ENCODE measurements around the gene TRHDE.
"Not testable (repeated sequence)": the region's sequence is repeated elsewhere in the genome, so short reads cannot be mapped to it uniquely, and the experiment has no call there.

TRHDE gene

DNA sequence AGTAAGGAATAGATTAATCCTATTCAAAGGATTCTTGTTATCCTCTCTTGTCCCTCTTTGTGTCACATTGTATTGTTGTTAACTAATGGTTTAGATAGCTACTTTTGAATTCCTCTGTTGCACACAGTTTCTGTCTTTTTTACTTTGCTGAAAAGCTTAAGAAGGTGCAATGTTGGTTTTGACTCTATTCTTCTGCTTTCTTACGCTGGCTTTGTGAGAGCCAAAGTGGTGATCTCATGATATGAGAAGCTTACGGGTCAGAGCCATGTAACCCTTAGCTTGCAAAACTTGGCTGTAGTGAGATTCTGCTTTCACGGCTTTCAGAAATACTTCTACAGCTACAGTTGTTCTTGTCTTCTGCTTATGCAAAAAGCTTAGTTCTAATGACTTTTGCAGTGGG lies 239.7 kb downstream of the TRHDE start:
- Histone ChIP-seq H3K9ac (ENCODE audit: low read length) (no peak overlapping the region), H3K4ac (ENCODE audit: low read depth, low read length) (no peak overlapping the region), H2AK5ac (ENCODE audit: low read length) (no peak overlapping the region), H3K23ac (ENCODE audit: low read length) (no peak overlapping the region), H3K9me3 (ENCODE audit: insufficient read depth, low read depth, low read length) (no peaks in the 10 kb centered on the region), H2AFZ (ENCODE audit: insufficient read depth, low read length, poor library complexity) (no peak overlapping the region), H2BK5ac (ENCODE audit: low read depth, low read length, poor library complexity) (no peak overlapping the region), H3K4me3 (ENCODE audit: low read depth, low read length) (no peak overlapping the region), H3K4me2 (ENCODE audit: low read length) (no peak overlapping the region), H3K27ac (ENCODE audit: low read depth, low read length) (no peak overlapping the region), H3K4me1 (ENCODE audit: control insufficient read depth in 1 of 2, insufficient read depth in 2 of 2, low read length in 2 of 2) (no peaks in the 10 kb centered on the region), H3K27me3 (ENCODE audit: insufficient read depth, low read length) (no peaks in the 10 kb centered on the region), H3K36me3 (ENCODE audit: control insufficient read depth in 1 of 2, insufficient read depth in 2 of 2, low read length in 2 of 2) (no peaks in the 10 kb centered on the region), H4K91ac (ENCODE audit: low read depth, low read length) (no peak overlapping the region), H4K12ac (ENCODE audit: low read depth, low read length) (no peak overlapping the region), H3K79me2 (ENCODE audit: control insufficient read depth, insufficient read depth, low read length, poor library complexity) (no peaks in the 10 kb centered on the region), H2BK120ac (ENCODE audit: insufficient read depth, low read length, poor library complexity) (no peak overlapping the region), H3K14ac (ENCODE audit: low read length) (no peak overlapping the region), H2BK12ac (ENCODE audit: low read length) (no peak overlapping the region), H3K79me1 (ENCODE audit: low read length) (no peaks in the 10 kb centered on the region), H4K8ac (ENCODE audit: low read depth, low read length) (no peak overlapping the region), H3K18ac (ENCODE audit: low read length) (no peak overlapping the region)
- WGBS (ENCODE audit: extremely low coverage, insufficient coverage, insufficient read length): no CpG with 5 or more reads among the region's 3 CpGs
- no peak for DNase-seq

GRCh38 chr12:72520044-72520678 lies 248.0 kb downstream of the TRHDE start:
- H3K14ac ChIP-seq (ENCODE audit: low read length); H3K9ac ChIP-seq (ENCODE audit: low read length); DNase-seq; H2BK120ac ChIP-seq (ENCODE audit: insufficient read depth, low read length, poor library complexity); H3K36me3 ChIP-seq (ENCODE audit: control insufficient read depth in 1 of 2, insufficient read depth in 2 of 2, low read length in 2 of 2); H2AK5ac ChIP-seq (ENCODE audit: low read length); H3K27ac ChIP-seq (ENCODE audit: low read depth, low read length); H3K4ac ChIP-seq (ENCODE audit: low read depth, low read length); H4K8ac ChIP-seq (ENCODE audit: low read depth, low read length); H3K79me1 ChIP-seq (ENCODE audit: low read length); H3K18ac ChIP-seq (ENCODE audit: low read length); H3K23ac ChIP-seq (ENCODE audit: low read length); H3K79me2 ChIP-seq (ENCODE audit: control insufficient read depth, insufficient read depth, low read length, poor library complexity); H4K91ac ChIP-seq (ENCODE audit: low read depth, low read length); H2BK12ac ChIP-seq (ENCODE audit: low read length); H3K4me1 ChIP-seq (ENCODE audit: control insufficient read depth in 1 of 2, insufficient read depth in 2 of 2, low read length in 2 of 2); H2AFZ ChIP-seq (ENCODE audit: insufficient read depth, low read length, poor library complexity); H2BK5ac ChIP-seq (ENCODE audit: low read depth, low read length, poor library complexity); H3K9me3 ChIP-seq (ENCODE audit: insufficient read depth, low read depth, low read length); H3K4me3 ChIP-seq (ENCODE audit: low read depth, low read length); H3K4me2 ChIP-seq (ENCODE audit: low read length); H3K27me3 ChIP-seq (ENCODE audit: insufficient read depth, low read length): not testable (repeated sequence)
- WGBS (ENCODE audit: extremely low coverage, insufficient coverage, insufficient read length): no CpG with 5 or more reads among the region's 27 CpGs
- peak overlapping the region; percentile 36 for H4K12ac ChIP-seq (ENCODE audit: low read depth, low read length)

DNA sequence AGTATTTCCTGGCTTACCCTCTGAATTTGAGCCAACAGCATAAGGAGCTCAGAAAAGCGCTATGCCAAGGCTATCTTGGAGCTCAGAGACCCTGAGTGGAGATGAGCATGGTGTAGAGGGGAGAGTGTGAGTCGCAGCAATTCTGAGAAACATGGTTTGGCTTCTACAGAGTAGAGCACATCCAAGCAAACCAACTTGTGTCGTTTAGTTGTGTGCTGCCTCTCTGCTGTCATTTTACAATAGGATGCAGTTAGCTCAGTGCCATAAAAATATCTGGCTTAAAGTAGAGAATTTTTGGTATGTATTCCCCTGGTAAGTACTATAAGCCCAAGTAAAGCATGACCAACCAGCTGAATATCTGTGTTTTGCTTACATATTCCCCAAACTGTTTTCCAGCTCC lies 249.2 kb downstream of the TRHDE start:
- peak overlapping the region; percentile 73 for H2BK12ac ChIP-seq (ENCODE audit: low read length)
- no peak overlapping the region for H3K4ac ChIP-seq (ENCODE audit: low read depth, low read length)
- no peaks in the 10 kb centered on the region for H3K4me1 ChIP-seq (ENCODE audit: control insufficient read depth in 1 of 2, insufficient read depth in 2 of 2, low read length in 2 of 2)
- H3K9ac ChIP-seq (ENCODE audit: low read length): no peak overlapping the region
- no peak overlapping the region for H3K4me3 ChIP-seq (ENCODE audit: low read depth, low read length)
- H2BK120ac ChIP-seq (ENCODE audit: insufficient read depth, low read length, poor library complexity): no peak overlapping the region
- H3K23ac ChIP-seq (ENCODE audit: low read length): no peak overlapping the region
- H3K27ac ChIP-seq (ENCODE audit: low read depth, low read length): no peak overlapping the region
- no peak overlapping the region for H4K8ac ChIP-seq (ENCODE audit: low read depth, low read length)
- H2BK5ac ChIP-seq (ENCODE audit: low read depth, low read length, poor library complexity): no peak overlapping the region
- no peak overlapping the region for H4K91ac ChIP-seq (ENCODE audit: low read depth, low read length)
- H3K27me3 ChIP-seq (ENCODE audit: insufficient read depth, low read length): no peaks in the 10 kb centered on the region
- no peak overlapping the region for H4K12ac ChIP-seq (ENCODE audit: low read depth, low read length)
- H2AK5ac ChIP-seq (ENCODE audit: low read length): no peak overlapping the region
- H3K79me1 ChIP-seq (ENCODE audit: low read length): no peaks in the 10 kb centered on the region
- no peaks in the 10 kb centered on the region for H3K36me3 ChIP-seq (ENCODE audit: control insufficient read depth in 1 of 2, insufficient read depth in 2 of 2, low read length in 2 of 2)
- no peak for DNase-seq
- H3K4me2 ChIP-seq (ENCODE audit: low read length): no peak overlapping the region
- no peak overlapping the region for H3K14ac ChIP-seq (ENCODE audit: low read length)
- H3K9me3 ChIP-seq (ENCODE audit: insufficient read depth, low read depth, low read length): no peaks in the 10 kb centered on the region
- no CpG with 5 or more reads among the region's 3 CpGs for WGBS (ENCODE audit: extremely low coverage, insufficient coverage, insufficient read length)
- H3K79me2 ChIP-seq (ENCODE audit: control insufficient read depth, insufficient read depth, low read length, poor library complexity): no peaks in the 10 kb centered on the region
- H3K18ac ChIP-seq (ENCODE audit: low read length): no peak overlapping the region
- H2AFZ ChIP-seq (ENCODE audit: insufficient read depth, low read length, poor library complexity): no peak overlapping the region

DNA sequence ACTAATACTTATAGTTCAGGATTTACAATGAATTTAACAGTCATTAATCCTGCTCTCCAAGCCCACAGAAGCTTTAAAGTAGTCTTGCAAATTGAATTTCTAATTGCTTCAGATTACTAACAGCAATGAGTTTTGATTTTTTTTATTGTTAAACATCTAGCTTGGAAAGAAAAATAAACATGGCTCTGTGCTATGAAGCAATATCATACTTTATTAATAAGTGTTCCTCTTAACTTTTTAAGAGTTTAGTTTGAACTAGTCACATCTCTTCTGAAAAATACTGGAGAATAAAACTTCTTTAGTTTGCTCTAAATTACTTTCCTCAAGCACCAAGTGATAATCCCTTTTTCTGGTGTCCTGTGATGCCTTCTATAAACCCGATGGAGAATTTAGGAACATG lies 250.2 kb downstream of the TRHDE start:
- Histone ChIP-seq H3K18ac (ENCODE audit: low read length) (no peak overlapping the region), H2BK120ac (ENCODE audit: insufficient read depth, low read length, poor library complexity) (no peak overlapping the region), H2AFZ (ENCODE audit: insufficient read depth, low read length, poor library complexity) (no peak overlapping the region), H2BK12ac (ENCODE audit: low read length) (no peak overlapping the region), H3K9ac (ENCODE audit: low read length) (no peak overlapping the region), H4K12ac (ENCODE audit: low read depth, low read length) (no peak overlapping the region), H3K27ac (ENCODE audit: low read depth, low read length) (no peak overlapping the region), H3K4me2 (ENCODE audit: low read length) (no peak overlapping the region), H3K4me3 (ENCODE audit: low read depth, low read length) (no peak overlapping the region), H3K9me3 (ENCODE audit: insufficient read depth, low read depth, low read length) (no peaks in the 10 kb centered on the region), H3K79me1 (ENCODE audit: low read length) (no peaks in the 10 kb centered on the region), H3K36me3 (ENCODE audit: control insufficient read depth in 1 of 2, insufficient read depth in 2 of 2, low read length in 2 of 2) (no peaks in the 10 kb centered on the region), H3K27me3 (ENCODE audit: insufficient read depth, low read length) (no peaks in the 10 kb centered on the region), H3K23ac (ENCODE audit: low read length) (no peak overlapping the region), H3K4me1 (ENCODE audit: control insufficient read depth in 1 of 2, insufficient read depth in 2 of 2, low read length in 2 of 2) (no peaks in the 10 kb centered on the region), H2BK5ac (ENCODE audit: low read depth, low read length, poor library complexity) (no peak overlapping the region), H3K14ac (ENCODE audit: low read length) (no peak overlapping the region), H2AK5ac (ENCODE audit: low read length) (no peak overlapping the region), H3K79me2 (ENCODE audit: control insufficient read depth, insufficient read depth, low read length, poor library complexity) (no peaks in the 10 kb centered on the region), H3K4ac (ENCODE audit: low read depth, low read length) (no peak overlapping the region), H4K91ac (ENCODE audit: low read depth, low read length) (no peak overlapping the region), H4K8ac (ENCODE audit: low read depth, low read length) (no peak overlapping the region)
- no peak for DNase-seq
- no CpG with 5 or more reads among the region's 1 CpG for WGBS (ENCODE audit: extremely low coverage, insufficient coverage, insufficient read length)

Measured in trophoblast cell (in vitro differentiated cells and primary cell).